Hepatocyte (in vitro differentiated cells): ENCODE measurements around the gene ARL10. TPM values are rescaled to one million over a fixed set of nuclear protein-coding genes. Genes with fewer than 3 reads are reported as not detected.
A peak's percentile ranks its signal among the peaks of the same experiment; 100 is the strongest.

ENCODE experiments used
- DNase-seq: peaks from one replicate; pipeline ENCODE4 v3.0.0-alpha.2; 2016; ENCODE audit warnings: low spot score
- H2AFZ ChIP-seq: fragments of 200-600 bp; sonication (generic); 2 replicates; pipeline ENCODE4 v1.6.0; 2016; ENCODE audit warnings: antibody characterized with exemption, mild to moderate bottlenecking
- H3K27ac ChIP-seq: fragments of 200-600 bp; sonication (generic); 2 replicates; pipeline ENCODE4 v1.5.1; 2016; ENCODE audit warnings: mild to moderate bottlenecking
- H3K27me3 ChIP-seq: fragments of 200-600 bp; sonication (generic); 2 replicates; pipeline ENCODE4 v1.6.1; 2016
- H3K36me3 ChIP-seq: fragments of 200-600 bp; sonication (generic); replicated peaks from 2 replicates; pipeline ENCODE4 v1.5.1; 2016; ENCODE audit warnings: low read depth; ENCODE audit not compliant: insufficient read depth
- H3K4me1 ChIP-seq: fragments of 200-600 bp; sonication (generic); 2 replicates; pipeline ENCODE4 v1.5.1; 2016; ENCODE audit warnings: mild to moderate bottlenecking, moderate library complexity; ENCODE audit not compliant: insufficient read depth
- H3K4me2 ChIP-seq: fragments of 200-600 bp; sonication (generic); 2 replicates; pipeline ENCODE4 v1.6.0; 2016
- H3K4me3 ChIP-seq: fragments of 200-600 bp; sonication (generic); 2 replicates; pipeline ENCODE4 v1.5.1; 2016; ENCODE audit warnings: mild to moderate bottlenecking
- H3K79me2 ChIP-seq: fragments of 200-600 bp; sonication (generic); 2 replicates; pipeline ENCODE4 v1.6.0; 2017; ENCODE audit warnings: mild to moderate bottlenecking
- H3K9me2 ChIP-seq: fragments of 200-600 bp; sonication (generic); replicated peaks from 2 replicates; pipeline ENCODE4 v1.6.0; 2017; ENCODE audit warnings: mild to moderate bottlenecking; ENCODE audit not compliant: insufficient read depth
- H3K9me3 ChIP-seq: fragments of 200-600 bp; sonication (generic); 2 replicates; pipeline ENCODE4 v1.5.1; 2016; ENCODE audit warnings: low read depth, mild to moderate bottlenecking
- H4K20me1 ChIP-seq: fragments of 200-600 bp; sonication (generic); 2 replicates; pipeline ENCODE4 v1.6.0; 2016; ENCODE audit warnings: mild to moderate bottlenecking; ENCODE audit not compliant: insufficient read depth, poor library complexity, severe bottlenecking
- EZH2 ChIP-seq: fragments of 200-600 bp; sonication (generic); IDR thresholded peaks from 2 replicates; pipeline ENCODE4 v1.6.1; 2016; ENCODE audit warnings: antibody characterized with exemption, mild to moderate bottlenecking, borderline replicate concordance
- EZH2phosphoT487 ChIP-seq: fragments of 200-600 bp; sonication (generic); IDR thresholded peaks from one replicate; pipeline ENCODE4 v1.6.1; 2018; ENCODE audit warnings: antibody characterized with exemption, mild to moderate bottlenecking, low read depth, moderate library complexity; ENCODE audit not compliant: unreplicated experiment, severe bottlenecking
- WGBS: methylation state at CpG from one replicate; pipeline ENCODE4 v1.1.6; 2016; ENCODE audit warnings: low lambda C conversion rate; ENCODE audit errors: missing lambda C conversion rate; 5-methylcytosine and 5-hydroxymethylcytosine counted together
- polyA plus RNA-seq: library from polyadenylated mRNA; unstranded; fragments of >200 nt; fragmentation: Nextera tagmentation; extraction: Ambion mirVana; gene quantifications from 2 replicates; pipeline ENCODE4 v1.2.1, GENCODE V29; 2016
- total RNA-seq: library from RNA; depleted of rRNA; stranded (reverse); fragments of >200 nt; gene quantifications from 2 replicates; pipeline ENCODE4 v1.2.3, GENCODE V29; 2014
- TF ChIP-seq, protein P1 (sequence below): fragments of 200-600 bp; sonication (generic); IDR thresholded peaks from 2 replicates; pipeline ENCODE4 v1.5.1; 2016; ENCODE audit warnings: antibody characterized with exemption, mild to moderate bottlenecking; ENCODE audit not compliant: poor library complexity

The ARL10 gene
- total and polyA plus RNA-seq, 2 experiments from 2014 or later = 4.4 to 6.7 TPM

DNA sequence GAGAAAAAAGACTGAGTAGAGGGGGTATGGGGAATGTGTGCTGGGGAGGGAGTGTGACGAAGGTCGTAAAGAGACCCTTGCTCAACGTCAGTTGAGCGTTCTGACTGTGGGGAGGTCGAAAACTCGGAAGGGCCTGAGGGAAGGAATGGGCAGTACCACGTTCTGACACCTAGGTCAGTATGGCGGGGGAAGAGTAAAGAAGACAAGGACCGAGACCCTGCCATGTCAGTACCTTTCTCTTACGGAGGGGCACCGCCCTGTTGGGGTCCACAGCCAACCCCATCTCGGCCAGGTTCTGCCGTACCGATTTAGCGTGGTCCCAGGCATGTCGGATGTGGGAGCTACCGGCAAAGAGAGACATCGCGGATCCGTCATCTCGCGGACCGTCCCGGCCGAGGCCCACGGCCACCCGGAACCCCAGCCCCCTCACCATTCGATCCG lies 22.7 kb downstream of the ARL10 start:
- TF ChIP-seq, protein P1, sequence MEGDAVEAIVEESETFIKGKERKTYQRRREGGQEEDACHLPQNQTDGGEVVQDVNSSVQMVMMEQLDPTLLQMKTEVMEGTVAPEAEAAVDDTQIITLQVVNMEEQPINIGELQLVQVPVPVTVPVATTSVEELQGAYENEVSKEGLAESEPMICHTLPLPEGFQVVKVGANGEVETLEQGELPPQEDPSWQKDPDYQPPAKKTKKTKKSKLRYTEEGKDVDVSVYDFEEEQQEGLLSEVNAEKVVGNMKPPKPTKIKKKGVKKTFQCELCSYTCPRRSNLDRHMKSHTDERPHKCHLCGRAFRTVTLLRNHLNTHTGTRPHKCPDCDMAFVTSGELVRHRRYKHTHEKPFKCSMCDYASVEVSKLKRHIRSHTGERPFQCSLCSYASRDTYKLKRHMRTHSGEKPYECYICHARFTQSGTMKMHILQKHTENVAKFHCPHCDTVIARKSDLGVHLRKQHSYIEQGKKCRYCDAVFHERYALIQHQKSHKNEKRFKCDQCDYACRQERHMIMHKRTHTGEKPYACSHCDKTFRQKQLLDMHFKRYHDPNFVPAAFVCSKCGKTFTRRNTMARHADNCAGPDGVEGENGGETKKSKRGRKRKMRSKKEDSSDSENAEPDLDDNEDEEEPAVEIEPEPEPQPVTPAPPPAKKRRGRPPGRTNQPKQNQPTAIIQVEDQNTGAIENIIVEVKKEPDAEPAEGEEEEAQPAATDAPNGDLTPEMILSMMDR = no peak
- TF ChIP-seq EZH2phosphoT487 (no peak), EZH2 (no peak)
- Histone ChIP-seq H2AFZ (peak overlapping the region; percentile 56), H3K9me3 (no peaks in the 10 kb centered on the region), H3K9me2 (no peaks in the 10 kb centered on the region), H3K79me2 (peaks cover 38% of the 10 kb centered on the region), H3K27me3 (no peaks in the 10 kb centered on the region), H3K4me2 (peak overlapping the region; percentile 84), H4K20me1 (no peaks in the 10 kb centered on the region), H3K36me3 (no peaks in the 10 kb centered on the region), H3K4me3 (peak overlapping the region; percentile 45), H3K4me1 (peaks cover 14% of the 10 kb centered on the region), H3K27ac (peak overlapping the region; percentile 62)
- WGBS = 2% methylated on average over 29 of the region's 29 CpGs
- DNase-seq = peak; percentile 40

DNA sequence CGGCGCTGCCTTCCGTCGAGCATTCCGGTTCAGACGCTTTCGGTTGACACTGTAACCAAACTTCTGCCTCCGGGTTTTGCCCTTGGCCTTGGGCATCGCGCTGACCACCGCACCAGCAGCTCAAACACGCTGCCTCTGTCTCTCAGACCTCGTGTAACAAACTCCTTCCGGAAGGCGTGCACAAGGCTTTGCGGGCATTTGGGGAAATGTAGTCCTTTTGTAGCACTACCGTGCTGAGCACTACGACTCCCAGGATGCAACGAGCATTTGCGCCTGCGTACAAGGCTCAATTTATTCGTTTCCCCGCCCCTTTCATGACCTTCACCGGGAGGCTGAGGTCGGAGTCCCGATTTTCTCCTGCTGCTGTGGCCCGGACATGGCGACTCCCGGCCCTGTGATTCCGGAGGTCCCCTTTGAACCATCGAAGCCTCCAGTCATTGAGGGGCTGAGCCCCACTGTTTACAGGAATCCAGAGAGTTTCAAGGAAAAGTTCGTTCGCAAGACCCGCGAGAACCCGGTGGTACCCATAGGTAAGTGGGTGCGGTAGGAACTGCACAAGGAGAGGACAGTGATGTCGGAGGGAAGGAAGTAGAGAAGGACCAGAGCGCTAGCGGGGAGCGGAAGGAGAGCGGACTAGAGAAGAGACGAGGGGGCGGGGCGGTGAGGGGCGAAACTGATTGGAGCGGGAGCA lies 23.3 kb downstream of the ARL10 start, which contains the start of the genes HIGD2A and NOP16:
Gene HIGD2A, plus strand, starts transcription at position 308 of the 691 bp plus-strand sequence. Its CDS starts 69 bp downstream, at position 377.
Gene NOP16, minus strand, starts transcription at position 155 of the 691 bp plus-strand sequence. Its CDS starts 59 bp downstream, at position 96.
- H3K4me2 ChIP-seq = peak within 1 kb of the TSS; percentile 84
- peak within 1 kb of the TSS; percentile 94 for H3K27ac ChIP-seq
- no peaks in the 10 kb centered on the region for H3K36me3 ChIP-seq
- peak within 1 kb of the TSS; percentile 56 for H2AFZ ChIP-seq
- H3K4me1 ChIP-seq = peaks cover 14% of the 10 kb centered on the region
- peak within 1 kb of the TSS; percentile 52 for H3K4me3 ChIP-seq
- under 1% methylated on average over 45 of the region's 47 CpGs for WGBS
- DNase-seq = peak; percentile 100
- peaks cover 38% of the 10 kb centered on the region for H3K79me2 ChIP-seq
- H3K9me2 ChIP-seq = no peaks in the 10 kb centered on the region
- no peaks in the 10 kb centered on the region for H3K27me3 ChIP-seq
- TF ChIP-seq EZH2phosphoT487 (no peak), EZH2 (no peak)
- TF ChIP-seq, protein P1 = no peak
- H3K9me3 ChIP-seq = no peaks in the 10 kb centered on the region
- H4K20me1 ChIP-seq = no peaks in the 10 kb centered on the region

DNA sequence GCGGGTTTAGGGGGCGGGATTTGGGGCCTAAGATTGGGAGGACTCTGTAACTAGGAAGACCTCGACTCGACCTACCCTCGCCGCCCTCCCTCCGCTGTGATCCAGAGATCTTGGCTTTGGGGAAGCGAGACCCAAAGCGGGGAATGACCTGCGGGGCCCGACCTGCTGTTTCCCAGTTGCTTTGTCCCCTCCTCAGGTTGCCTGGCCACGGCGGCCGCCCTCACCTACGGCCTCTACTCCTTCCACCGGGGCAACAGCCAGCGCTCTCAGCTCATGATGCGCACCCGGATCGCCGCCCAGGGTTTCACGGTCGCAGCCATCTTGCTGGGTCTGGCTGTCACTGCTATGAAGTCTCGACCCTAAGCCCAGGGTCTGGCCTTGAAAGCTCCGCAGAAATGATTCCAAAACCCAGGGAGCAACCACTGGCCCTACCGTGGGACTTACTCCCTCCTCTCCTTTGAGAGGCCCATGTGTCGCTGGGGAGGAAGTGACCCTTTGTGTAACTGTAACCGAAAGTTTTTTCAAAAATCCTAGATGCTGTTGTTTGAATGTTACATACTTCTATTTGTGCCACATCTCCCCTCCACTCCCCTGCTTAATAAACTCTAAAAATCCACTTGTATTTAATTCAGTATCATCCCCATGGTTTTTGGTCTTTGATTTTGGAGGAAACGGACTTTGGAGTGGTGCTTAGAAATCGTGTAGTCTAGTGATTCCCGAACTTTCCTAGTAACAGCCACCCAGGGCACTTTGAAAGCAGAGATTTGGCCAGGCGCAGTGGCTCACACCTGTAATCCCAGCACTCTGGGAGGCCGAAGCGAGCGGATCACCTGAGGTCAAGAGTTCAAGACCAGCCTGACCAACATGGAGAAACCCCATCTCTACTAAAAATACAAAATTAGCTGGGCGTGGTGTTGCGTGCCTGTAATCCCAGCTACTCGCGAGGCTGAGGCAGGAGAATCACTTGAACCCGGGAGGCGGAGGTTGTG lies 24.1 kb downstream of the ARL10 start:
- Histone ChIP-seq H3K4me1 (peaks cover 14% of the 10 kb centered on the region), H4K20me1 (no peaks in the 10 kb centered on the region), H3K9me3 (no peaks in the 10 kb centered on the region), H3K27ac (peak overlapping the region; percentile 94), H2AFZ (no peak overlapping the region), H3K36me3 (no peaks in the 10 kb centered on the region), H3K27me3 (no peaks in the 10 kb centered on the region), H3K4me2 (peak overlapping the region; percentile 77), H3K9me2 (no peaks in the 10 kb centered on the region), H3K79me2 (peaks cover 38% of the 10 kb centered on the region), H3K4me3 (peak overlapping the region; percentile 52)
- 27% methylated on average over 38 of the region's 41 CpGs for WGBS
- TF ChIP-seq EZH2 (no peak), EZH2phosphoT487 (no peak)
- TF ChIP-seq, protein P1 = no peak
- no peak for DNase-seq
